Left ventricle myocardium inferior (tissue), 1 donor: ENCODE data around the gene CAMKMT. TPM values are rescaled to one million over a fixed set of nuclear protein-coding genes. Genes with fewer than 3 reads are reported as not detected.

ENCODE experiments used
- DNase-seq: peaks from one replicate; pipeline ENCODE4 v3.0.0-alpha.2; 2020
- H3K27ac ChIP-seq: fragments of 200-600 bp; replicated peaks from 2 replicates; pipeline ENCODE4 v1.8.0; 2021
- H3K27me3 ChIP-seq: fragments of 200-600 bp; 2 replicates; pipeline ENCODE4 v1.8.0; 2021; ENCODE audit warnings: low read depth
- H3K36me3 ChIP-seq: fragments of 200-600 bp; 2 replicates; pipeline ENCODE4 v1.8.0; 2021
- H3K4me1 ChIP-seq: fragments of 200-600 bp; 2 replicates; pipeline ENCODE4 v1.8.0; 2021
- H3K4me3 ChIP-seq: fragments of 200-600 bp; 2 replicates; pipeline ENCODE4 v1.8.0; 2021; ENCODE audit warnings: mild to moderate bottlenecking, moderate library complexity
- H3K9me3 ChIP-seq: fragments of 200-600 bp; replicated peaks from 2 replicates; pipeline ENCODE4 v1.8.0; 2021
- CTCF ChIP-seq: fragments of 200-600 bp; IDR thresholded peaks from 2 replicates; pipeline ENCODE4 v1.8.0; 2021; ENCODE audit warnings: antibody characterized with exemption, mild to moderate bottlenecking, borderline replicate concordance
- intact Hi-C: fragments of 100-400 bp; cut with micrococcal nuclease; formaldehyde crosslinking; loops from one replicate; pipeline ENCODE4 v1.11.0; 2022
- total RNA-seq: library from RNA; stranded (reverse); fragmentation: NEBNext Ultra II Directional; extraction: Animal tissue kit (Norgen Biotek cat#: 25700); gene quantifications from one replicate; pipeline ENCODE4 v1.2.1, GENCODE V29; 2021
- donor health status: DM: no; HTN: yes; CAD: no; lungs with severe emphysema.

Gene CAMKMT
- total RNA-seq, 1 donor from 2014 or later: 4.8 TPM

GRCh38 chr2:44528595-44528994 lies 166.8 kb downstream of the CAMKMT start:
- Histone ChIP-seq H3K36me3 (peaks cover 3% of the 10 kb centered on the region), H3K9me3 (peaks cover 3% of the 10 kb centered on the region), H3K4me1 (no peaks in the 10 kb centered on the region), H3K27ac (no peak overlapping the region), H3K4me3 (no peak overlapping the region), H3K27me3 (no peaks in the 10 kb centered on the region)
- intact Hi-C loops: no loop called here
- DNase-seq: no peak
- no peak for TF ChIP-seq CTCF

- Histone ChIP-seq H3K36me3 (peaks cover 3% of the 10 kb centered on the region), H3K9me3 (peaks cover 3% of the 10 kb centered on the region), H3K4me3 (no peak overlapping the region), H3K27me3 (no peaks in the 10 kb centered on the region), H3K27ac (no peak overlapping the region), H3K4me1 (no peaks in the 10 kb centered on the region)
- intact Hi-C loops: no loop called here
- no peak for TF ChIP-seq CTCF
- DNase-seq: no peak
Measured at GRCh38 chr2:44529448-44529847, 167.7 kb downstream of the CAMKMT start.

- peaks cover 2% of the 10 kb centered on the region for H3K9me3 ChIP-seq
- intact Hi-C loops: no loop called here
Measured at GRCh38 chr2:44531289-44531688, 169.5 kb downstream of the CAMKMT start.

GRCh38 chr2:44532031-44532430 lies 170.3 kb downstream of the CAMKMT start:
- peaks cover 9% of the 10 kb centered on the region for H3K9me3 ChIP-seq
- H3K4me1 ChIP-seq: no peaks in the 10 kb centered on the region
- TF ChIP-seq CTCF: no peak
- H3K27ac ChIP-seq: no peak overlapping the region
- H3K36me3 ChIP-seq: no peaks in the 10 kb centered on the region
- H3K27me3 ChIP-seq: no peaks in the 10 kb centered on the region
- no peak for DNase-seq
- intact Hi-C loops: no loop called here
- H3K4me3 ChIP-seq: no peak overlapping the region

More at GRCh38 chr2:44531289-44531688, 169.5 kb downstream of the CAMKMT start:
- DNase-seq: no peak
- H3K4me1 ChIP-seq: no peaks in the 10 kb centered on the region
- no peak overlapping the region for H3K27ac ChIP-seq
- no peak overlapping the region for H3K4me3 ChIP-seq
- TF ChIP-seq CTCF: no peak
- H3K36me3 ChIP-seq: no peaks in the 10 kb centered on the region
- H3K27me3 ChIP-seq: no peaks in the 10 kb centered on the region

- Histone ChIP-seq H3K4me1 (no peaks in the 10 kb centered on the region), H3K4me3 (no peak overlapping the region), H3K36me3 (no peaks in the 10 kb centered on the region), H3K9me3 (peaks cover 10% of the 10 kb centered on the region), H3K27me3 (no peaks in the 10 kb centered on the region), H3K27ac (no peak overlapping the region)
- DNase-seq: no peak
- intact Hi-C loops: no loop called here
- TF ChIP-seq CTCF: no peak
Measured at GRCh38 chr2:44533508-44533907, 171.8 kb downstream of the CAMKMT start.

GRCh38 chr2:44535376-44535775 lies 173.6 kb downstream of the CAMKMT start:
- no peak for TF ChIP-seq CTCF
- no peaks in the 10 kb centered on the region for H3K36me3 ChIP-seq
- intact Hi-C loops: no loop called here
- H3K27ac ChIP-seq: no peak overlapping the region
- H3K27me3 ChIP-seq: no peaks in the 10 kb centered on the region
- DNase-seq: no peak
- no peaks in the 10 kb centered on the region for H3K4me1 ChIP-seq
- H3K4me3 ChIP-seq: no peak overlapping the region
- peaks cover 10% of the 10 kb centered on the region for H3K9me3 ChIP-seq
